GM19043 (cell line): Measurements from ENCODE around the gene SDCCAG8.

Experiments used
- ATAC-seq: cut with Tn5 transposase; IDR thresholded peaks from one replicate; pipeline ENCODE4 v1.9.1; 2021; ENCODE audit warnings: low read depth; ENCODE audit not compliant: unreplicated experiment

Gene SDCCAG8

GRCh38 chr1:243475966-243476365 is 220.1 kb downstream of the SDCCAG8 start:
- no peak for ATAC-seq

- ATAC-seq, result no peak
These were observed 222.0 kb downstream of the SDCCAG8 start for GRCh38 chr1:243477731-243478290.

DNA sequence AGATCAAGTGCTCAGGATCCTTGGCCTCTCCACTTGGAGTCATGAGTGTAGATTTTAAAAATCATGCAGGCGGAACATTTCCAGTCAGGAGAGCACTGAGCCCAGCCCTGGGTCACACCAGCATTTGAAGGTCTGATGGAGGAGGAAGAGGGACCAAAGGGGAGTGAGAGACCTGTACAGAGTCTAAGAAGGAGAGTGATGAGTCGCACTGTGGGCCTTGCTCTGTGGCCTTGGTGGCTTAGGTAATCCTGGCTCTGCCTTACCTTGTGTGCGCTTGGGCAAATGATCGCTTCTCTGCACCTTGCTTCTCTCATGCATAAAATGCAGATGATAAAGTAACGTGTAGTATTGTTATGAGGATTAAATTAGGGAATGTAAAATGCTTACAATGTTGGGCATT is 225.3 kb downstream of the SDCCAG8 start:
- no peak for ATAC-seq

GRCh38 chr1:243482141-243483022 is 226.5 kb downstream of the SDCCAG8 start:
- peak; percentile 34 for ATAC-seq

DNA sequence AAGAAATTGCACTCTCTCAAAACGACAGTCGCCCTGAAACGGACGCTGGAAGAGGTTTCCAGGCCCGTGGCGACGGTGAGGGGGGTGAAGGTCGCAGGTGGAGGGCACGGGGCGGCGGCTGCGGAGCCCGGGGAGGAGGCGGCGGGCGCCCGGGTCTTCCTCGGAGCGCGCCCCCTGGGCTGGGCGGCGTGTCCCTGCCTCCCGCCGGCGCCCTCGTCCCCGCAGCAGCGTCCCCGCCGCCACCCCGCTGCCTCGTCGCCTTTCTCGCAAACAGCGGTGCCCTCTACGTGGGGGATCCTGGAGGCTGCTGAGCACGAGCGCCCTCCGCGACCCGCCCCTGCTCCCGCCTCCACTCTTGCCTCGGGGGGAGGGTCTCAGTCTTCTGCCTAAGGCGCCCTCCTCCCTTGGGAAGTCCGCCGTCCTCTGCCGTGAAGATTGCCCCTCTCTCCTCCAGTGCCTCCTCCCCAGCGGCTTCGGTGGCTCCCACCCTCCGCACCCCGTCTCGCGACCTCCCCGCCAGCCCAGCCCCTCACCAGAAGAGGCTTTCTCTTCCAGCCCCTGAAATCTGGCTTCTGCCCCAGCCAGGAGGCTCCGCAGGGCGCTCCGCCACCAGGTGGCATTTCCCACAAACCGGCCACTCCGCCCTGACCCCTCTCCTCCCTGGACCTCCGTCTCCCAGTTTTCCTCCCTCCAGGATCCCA is 227.4 kb downstream of the SDCCAG8 start:
- peak; percentile 43 for ATAC-seq

DNA sequence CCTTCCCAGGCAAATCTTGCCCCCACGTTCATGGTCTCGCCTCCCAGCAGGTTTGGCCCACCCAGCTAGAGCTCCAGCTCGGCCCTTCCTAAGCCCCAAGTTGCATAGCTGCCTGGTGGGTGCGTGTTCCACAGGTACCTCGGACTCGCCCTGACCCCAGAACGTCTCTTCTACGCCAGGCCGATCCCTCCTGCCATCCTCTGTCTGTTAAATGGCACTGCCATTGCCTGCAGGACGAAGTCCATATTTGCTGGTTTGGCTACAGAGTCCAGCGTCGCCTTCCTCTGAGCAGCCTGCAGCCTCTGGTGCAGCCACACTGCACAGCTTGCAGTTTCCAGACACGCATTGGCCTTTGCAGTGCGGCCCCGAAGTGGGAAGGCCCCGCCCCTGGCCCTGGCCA is 228.1 kb downstream of the SDCCAG8 start:
- no peak for ATAC-seq

DNA sequence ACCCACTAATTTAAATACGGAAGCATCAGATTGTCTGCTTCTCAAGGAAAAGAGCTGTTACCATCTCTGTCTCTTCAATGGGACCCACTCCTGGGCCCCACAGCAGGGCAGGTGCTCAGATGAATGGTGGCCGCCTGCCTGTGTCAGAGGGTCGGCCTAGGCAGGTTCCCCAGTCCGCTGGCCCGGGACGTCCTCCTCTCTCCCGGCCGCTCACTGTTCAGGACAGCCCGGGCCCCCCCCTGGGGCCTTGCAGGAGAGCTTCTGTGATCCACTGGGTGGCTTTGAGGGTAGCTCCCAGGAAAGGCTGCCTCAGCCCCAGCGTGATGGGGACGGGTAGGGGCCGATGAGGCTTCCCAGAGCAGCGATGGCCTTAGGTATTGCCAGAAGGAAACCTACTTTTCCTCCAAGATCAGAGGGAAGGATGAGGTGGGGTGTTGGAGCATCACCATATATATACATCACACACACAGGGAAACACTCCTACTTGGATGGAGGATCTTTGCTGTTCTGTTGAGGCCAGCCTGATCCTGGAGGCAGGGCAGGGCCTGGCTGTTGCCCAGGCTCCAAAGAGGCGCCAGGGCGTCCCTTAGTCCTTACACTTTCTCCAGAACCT is 231.3 kb downstream of the SDCCAG8 start:
- no peak for ATAC-seq

GRCh38 chr1:243487649-243488227 is 231.9 kb downstream of the SDCCAG8 start:
- ATAC-seq, result no peak

GRCh38 chr1:243488459-243489157 is 232.8 kb downstream of the SDCCAG8 start:
- no peak for ATAC-seq

DNA sequence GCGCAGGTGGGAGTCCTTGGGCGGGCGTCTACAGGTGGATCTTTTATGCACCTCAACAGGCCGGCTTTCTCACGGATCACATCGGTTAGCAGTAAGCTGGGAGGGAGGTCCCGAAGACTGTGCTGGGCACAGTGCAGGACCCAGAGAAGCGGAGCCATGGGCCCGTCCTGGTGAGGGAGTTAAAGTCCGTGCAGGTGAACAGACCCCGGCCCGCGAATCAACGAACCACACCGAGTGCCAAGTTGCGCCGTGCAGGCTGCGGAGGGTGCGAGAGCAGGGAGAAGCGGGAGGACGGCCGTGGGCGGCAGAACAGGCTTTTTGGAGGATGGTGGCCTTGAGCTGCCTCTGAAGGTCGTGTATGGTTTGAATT is 233.3 kb downstream of the SDCCAG8 start:
- ATAC-seq, result no peak

DNA sequence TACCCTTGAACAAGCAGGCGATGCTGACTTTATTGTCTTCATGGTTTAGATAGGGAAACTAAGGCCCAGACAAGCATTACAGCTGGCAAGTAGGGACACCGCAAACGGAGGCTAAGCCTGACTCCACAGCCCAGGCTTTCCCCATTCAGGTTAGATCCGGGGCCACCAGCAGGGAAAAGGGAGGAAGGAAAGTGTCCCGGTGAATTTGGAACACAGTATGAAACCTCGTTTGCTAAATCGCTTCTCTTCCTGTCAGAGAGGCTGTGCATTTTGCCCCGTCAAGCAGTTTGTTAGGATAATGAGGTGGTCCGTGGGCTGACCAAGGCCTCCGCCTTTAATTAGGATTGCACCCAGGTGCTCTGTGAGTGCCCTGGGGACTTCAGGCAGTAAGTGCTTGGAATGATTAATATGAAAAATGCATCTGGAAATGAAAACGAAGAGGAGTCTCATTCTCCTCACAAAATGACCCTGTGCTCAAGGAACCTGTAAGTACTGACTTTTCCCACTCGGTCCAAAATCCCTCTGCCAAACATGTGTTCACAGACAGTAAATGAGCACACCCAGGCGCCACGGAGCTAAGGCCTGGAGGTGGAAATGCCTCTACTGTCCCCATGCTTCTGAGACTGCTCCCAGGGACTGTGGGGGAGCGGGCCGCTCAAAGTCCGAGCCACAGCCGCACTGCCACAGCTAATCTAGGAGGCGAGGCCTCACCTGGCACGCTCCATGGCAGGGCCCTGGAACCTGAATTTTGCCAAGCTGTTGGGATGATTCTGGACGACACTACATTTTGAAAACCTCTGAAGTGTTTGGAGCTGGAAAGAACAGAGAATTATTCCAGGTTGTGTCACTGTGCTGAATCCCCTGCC is 234.1 kb downstream of the SDCCAG8 start:
- ATAC-seq, result no peak

DNA sequence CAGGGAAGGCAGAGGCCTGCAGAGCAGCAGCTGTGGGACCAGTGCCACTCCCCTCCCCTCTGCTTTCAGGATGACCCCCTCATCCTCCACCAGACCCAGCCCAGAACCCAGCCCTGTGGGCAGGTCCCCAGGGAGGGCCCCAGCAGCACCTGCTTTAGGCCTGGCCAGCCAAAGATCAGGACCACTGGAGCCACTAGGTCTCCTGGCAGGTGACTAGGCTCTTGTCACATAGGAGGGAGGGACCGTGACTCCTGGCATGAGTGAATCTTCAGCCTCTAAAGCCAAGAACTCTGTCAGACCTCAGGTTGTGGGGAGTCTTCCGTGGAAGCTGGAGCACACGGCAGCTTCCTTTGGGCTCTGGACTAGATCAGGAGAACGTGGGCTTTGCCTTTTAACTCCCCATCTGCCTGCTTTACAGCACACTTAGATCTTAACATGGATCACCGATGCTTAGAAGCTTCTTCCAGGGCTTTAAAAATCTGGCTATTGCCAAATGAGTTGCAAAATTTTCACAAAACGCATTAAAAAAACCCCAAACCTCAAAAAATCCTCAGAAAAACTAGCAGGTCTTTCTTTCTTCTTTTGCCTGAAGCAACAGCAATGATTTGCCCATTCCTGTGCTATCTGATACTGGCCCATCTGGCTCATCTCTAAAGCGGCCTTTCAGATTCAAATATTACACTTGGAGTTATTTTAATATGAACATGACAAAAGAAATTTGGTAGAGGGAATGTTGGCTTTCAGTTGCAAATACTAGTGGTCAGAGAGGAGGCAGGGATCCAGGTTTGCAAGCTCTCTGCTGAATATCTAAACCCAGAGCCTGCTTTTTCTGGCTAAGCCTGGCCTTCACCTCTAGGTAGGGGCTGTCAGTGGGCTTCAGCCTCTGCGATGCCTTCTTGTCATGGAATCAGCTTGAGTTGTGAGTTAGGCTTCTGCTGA is 235.2 kb downstream of the SDCCAG8 start:
- ATAC-seq, result no peak

GRCh38 chr1:243493156-243494129 is 237.6 kb downstream of the SDCCAG8 start:
- no peak for ATAC-seq

- no peak for ATAC-seq
These were observed 239.0 kb downstream of the SDCCAG8 start for GRCh38 chr1:243494741-243495431.

DNA sequence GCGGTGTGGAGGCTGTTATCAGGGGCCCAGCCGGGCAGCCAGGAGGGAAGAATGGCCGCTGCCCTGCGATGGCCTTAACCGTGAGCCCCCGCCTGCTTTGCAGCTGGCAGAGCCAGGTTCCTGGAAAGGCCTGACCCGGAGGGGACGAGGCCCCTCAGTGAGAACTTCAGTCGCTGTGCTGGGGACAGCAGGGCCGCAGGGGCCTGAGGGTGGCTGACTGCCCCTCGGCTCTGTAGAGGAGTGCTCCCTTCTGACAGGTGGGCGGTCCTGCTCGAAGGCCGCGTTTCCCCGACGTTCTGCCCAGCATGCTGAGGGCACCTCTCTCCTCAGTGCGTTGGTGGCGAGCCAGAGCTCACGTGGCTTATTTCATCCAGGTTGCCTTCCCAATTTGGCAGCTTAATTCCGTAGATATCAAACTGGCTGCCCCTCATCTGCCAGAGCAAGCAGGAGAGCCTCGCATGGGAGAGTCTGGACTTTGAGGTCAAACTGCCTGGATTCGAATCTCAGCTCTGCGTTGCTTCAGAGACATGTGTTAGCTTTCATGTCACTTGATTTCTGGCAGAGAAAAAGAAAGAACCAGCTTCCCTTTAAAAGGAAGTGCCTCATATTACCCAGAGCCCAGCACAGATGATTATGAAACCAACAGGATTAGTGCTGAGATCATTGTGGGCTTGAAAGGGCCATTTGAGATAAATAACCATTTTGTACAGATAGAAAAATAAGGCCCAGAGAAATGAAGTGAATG is 239.8 kb downstream of the SDCCAG8 start:
- no peak for ATAC-seq

DNA sequence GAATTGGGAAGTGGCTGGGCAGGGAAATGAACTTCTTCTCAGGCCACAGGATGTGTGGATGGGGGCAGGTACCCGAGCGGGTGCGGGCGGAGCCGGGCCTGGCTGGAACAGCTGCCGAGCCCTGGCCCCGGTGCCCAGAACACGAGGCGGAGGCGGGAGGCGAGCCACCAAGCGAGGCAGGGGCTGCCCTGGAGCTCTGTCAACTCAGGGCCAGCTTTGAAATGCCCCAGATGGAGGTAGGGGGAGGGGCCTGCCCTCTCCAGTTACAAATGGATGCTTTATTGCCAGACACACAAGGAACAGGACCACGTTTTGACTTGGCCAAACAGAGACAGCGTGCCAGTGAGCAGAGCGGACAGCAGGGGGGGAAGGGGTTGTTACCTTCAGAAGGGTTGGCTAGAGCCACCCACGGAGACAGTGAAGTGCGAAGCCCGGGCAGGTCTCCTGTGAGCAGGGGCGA is 240.4 kb downstream of the SDCCAG8 start:
- ATAC-seq, result no peak
